Fibroblast of the aortic adventitia (primary cell): ENCODE measurements around the gene SUMO3. TPM values are rescaled to one million over a fixed set of nuclear protein-coding genes. Genes with fewer than 3 reads are reported as not detected.

ENCODE experiments used
- DNase-seq: peaks from one replicate; pipeline ENCODE4 v3.0.0-alpha.2; 2010; ENCODE audit warnings: low read depth
- H3K4me3 ChIP-seq: 2 replicates; pipeline ENCODE4 v1.5.1; 2011; ENCODE audit warnings: low read depth, mild to moderate bottlenecking, control low read depth, low read length, moderate library complexity
- CTCF ChIP-seq: IDR thresholded peaks from 2 replicates; pipeline ENCODE4 v1.5.1; 2011; ENCODE audit warnings: mild to moderate bottlenecking, low read length, control low read depth, inconsistent platforms; ENCODE audit not compliant: insufficient read depth
- total RNA-seq: library from RNA; depleted of rRNA; stranded (reverse); fragments of >200 nt; gene quantifications from 2 replicates; pipeline ENCODE4 v1.2.3, GENCODE V29; 2012; ENCODE audit warnings: low replicate concordance

SUMO3 gene
- total RNA-seq, 1 donor = 130 TPM

GRCh38 chr21:44858291-44858690 lies 40.4 kb upstream of the SUMO3 start:
- H3K4me3 ChIP-seq = no peak overlapping the region
- no peak for DNase-seq
- TF ChIP-seq CTCF = no peak

- TF ChIP-seq CTCF = no peak
- no peak overlapping the region for H3K4me3 ChIP-seq
- DNase-seq = no peak
Measured at GRCh38 chr21:44857127-44857892, 39.4 kb upstream of the SUMO3 start.

GRCh38 chr21:44856131-44856530 lies 38.3 kb upstream of the SUMO3 start:
- TF ChIP-seq CTCF = no peak
- no peak for DNase-seq
- no peak overlapping the region for H3K4me3 ChIP-seq

- no peak overlapping the region for H3K4me3 ChIP-seq
- DNase-seq = no peak
- TF ChIP-seq CTCF = no peak
Measured at GRCh38 chr21:44855572-44855971, 37.7 kb upstream of the SUMO3 start.

- no peak overlapping the region for H3K4me3 ChIP-seq
- no peak for TF ChIP-seq CTCF
- no peak for DNase-seq
Measured at GRCh38 chr21:44854664-44855446, 37.0 kb upstream of the SUMO3 start.

GRCh38 chr21:44854391-44854663 lies 36.5 kb upstream of the SUMO3 start:
- no peak for DNase-seq
- TF ChIP-seq CTCF = no peak
- no peak overlapping the region for H3K4me3 ChIP-seq
